Astrocyte (in vitro differentiated cells and primary cell): ENCODE results near the gene RUFY3. TPM values are rescaled to one million over a fixed set of nuclear protein-coding genes. Genes with fewer than 3 reads are reported as not detected.

Source experiments
- DNase-seq: peaks from one replicate; pipeline ENCODE4 v3.0.0-alpha.2; 2010; ENCODE audit warnings: low read depth
- FAIRE-seq: peaks from 2 replicates; lab custom pipeline; 2011; peaks lifted over from hg19 to GRCh38; lab: Jason Lieb, UNC
- H2AFZ ChIP-seq: 2 replicates; pipeline ENCODE4 v1.6.0; 2012; ENCODE audit warnings: low read depth, low read length, inconsistent platforms
- H3K27ac ChIP-seq: 2 replicates; pipeline ENCODE4 v1.5.1; 2011; ENCODE audit warnings: low read depth, low read length, inconsistent platforms
- H3K27me3 ChIP-seq: 2 replicates; pipeline ENCODE4 v1.6.0; 2011; ENCODE audit warnings: low read length, inconsistent platforms; ENCODE audit not compliant: insufficient read depth
- H3K36me3 ChIP-seq: 2 replicates; pipeline ENCODE4 v1.5.1; 2011; ENCODE audit warnings: low read length, inconsistent platforms; ENCODE audit not compliant: insufficient read depth
- H3K4me1 ChIP-seq: 2 replicates; pipeline ENCODE4 v1.5.1; 2011; ENCODE audit warnings: low read length, inconsistent platforms; ENCODE audit not compliant: insufficient read depth
- H3K4me2 ChIP-seq: 2 replicates; pipeline ENCODE4 v1.6.0; 2012; ENCODE audit warnings: low read length, inconsistent platforms
- H3K4me3 ChIP-seq: 2 replicates; pipeline ENCODE4 v1.5.1; 2011; ENCODE audit warnings: low read depth, mild to moderate bottlenecking, low read length, inconsistent platforms; ENCODE audit not compliant: insufficient read depth
- H3K79me2 ChIP-seq: 2 replicates; pipeline ENCODE4 v1.6.0; 2012; ENCODE audit warnings: mild to moderate bottlenecking, low read length, inconsistent platforms; ENCODE audit not compliant: insufficient read depth
- H3K9ac ChIP-seq: 2 replicates; pipeline ENCODE4 v1.6.0; 2012; ENCODE audit warnings: mild to moderate bottlenecking, low read length, inconsistent platforms
- H3K9me3 ChIP-seq: 2 replicates; pipeline ENCODE4 v1.5.1; 2012; ENCODE audit warnings: low read depth, mild to moderate bottlenecking, low read length, inconsistent platforms; ENCODE audit not compliant: insufficient read depth
- H4K20me1 ChIP-seq: 2 replicates; pipeline ENCODE4 v1.6.0; 2012; ENCODE audit warnings: low read length, inconsistent platforms; ENCODE audit not compliant: insufficient read depth
- H3K27ac Mint-ChIP-seq: one replicate; pipeline ENCODE4 v1.8.0; 2021; ENCODE audit warnings: mild to moderate bottlenecking, mixed read lengths; ENCODE audit not compliant: unreplicated experiment
- H3K27me3 Mint-ChIP-seq: one replicate; pipeline ENCODE4 v1.8.0; 2021; ENCODE audit warnings: low read depth, mixed read lengths; ENCODE audit not compliant: unreplicated experiment
- H3K36me3 Mint-ChIP-seq: one replicate; pipeline ENCODE4 v1.8.0; 2021; ENCODE audit warnings: low read depth, mixed read lengths; ENCODE audit not compliant: unreplicated experiment
- H3K4me1 Mint-ChIP-seq: one replicate; pipeline ENCODE4 v1.8.0; 2021; ENCODE audit warnings: low read depth, mixed read lengths; ENCODE audit not compliant: unreplicated experiment
- H3K4me3 Mint-ChIP-seq: one replicate; pipeline ENCODE4 v1.8.0; 2021; ENCODE audit warnings: mild to moderate bottlenecking, moderate library complexity, mixed read lengths; ENCODE audit not compliant: unreplicated experiment
- H3K9me3 Mint-ChIP-seq: one replicate; pipeline ENCODE4 v1.8.0; 2021; ENCODE audit warnings: mild to moderate bottlenecking, mixed read lengths; ENCODE audit not compliant: unreplicated experiment
- CTCF ChIP-seq: IDR thresholded peaks from 2 replicates; pipeline ENCODE4 v1.5.1; 2011; ENCODE audit warnings: low read depth, mild to moderate bottlenecking, inconsistent platforms, low read length, moderate library complexity; ENCODE audit not compliant: insufficient read depth
- EZH2 ChIP-seq: IDR thresholded peaks from 2 replicates; pipeline ENCODE4 v1.6.1; 2012; ENCODE audit warnings: mild to moderate bottlenecking, low read length, inconsistent platforms; ENCODE audit not compliant: insufficient read depth
- total RNA-seq: library from RNA; stranded (reverse); gene quantifications from 2 replicates; pipeline ENCODE4 v1.2.1, GENCODE V29; 2021

Gene RUFY3
- total RNA-seq, 1 donor from 2014 or later, result 57.5 TPM

- no peak overlapping the region for H3K4me3 Mint-ChIP-seq
- Histone ChIP-seq H3K4me1 (no peaks in the 10 kb centered on the region), H3K9me3 (no peaks in the 10 kb centered on the region), H3K27me3 (no peaks in the 10 kb centered on the region), H4K20me1 (peaks cover 47% of the 10 kb centered on the region), H3K36me3 (no peaks in the 10 kb centered on the region), H3K9ac (no peak overlapping the region), H3K27ac (no peak overlapping the region), H3K4me3 (no peak overlapping the region), H2AFZ (no peak overlapping the region), H3K4me2 (no peak overlapping the region), H3K79me2 (peaks cover 68% of the 10 kb centered on the region)
- TF ChIP-seq CTCF, result no peak
- TF ChIP-seq EZH2, result no peak
- H3K4me1 Mint-ChIP-seq, result no peaks in the 10 kb centered on the region
- no peak overlapping the region for H3K27ac Mint-ChIP-seq
- peaks cover 2% of the 10 kb centered on the region for H3K36me3 Mint-ChIP-seq
- FAIRE-seq (no peak), DNase-seq (no peak)
- H3K9me3 Mint-ChIP-seq, result no peaks in the 10 kb centered on the region
- H3K27me3 Mint-ChIP-seq, result no peaks in the 10 kb centered on the region
Observed at GRCh38 chr4:70752236-70752635, 30.5 kb downstream of the RUFY3 start.

- H3K79me2 ChIP-seq, result peaks cover 67% of the 10 kb centered on the region
- H2AFZ ChIP-seq, result no peak overlapping the region
- Mint-ChIP-seq H3K36me3 (peaks cover 2% of the 10 kb centered on the region), H3K4me1 (no peaks in the 10 kb centered on the region), H3K9me3 (no peaks in the 10 kb centered on the region), H3K27me3 (no peaks in the 10 kb centered on the region), H3K27ac (no peak overlapping the region), H3K4me3 (no peak overlapping the region)
- H4K20me1 ChIP-seq, result peaks cover 34% of the 10 kb centered on the region
- H3K27ac ChIP-seq, result no peak overlapping the region
- no peaks in the 10 kb centered on the region for H3K9me3 ChIP-seq
- H3K4me2 ChIP-seq, result no peak overlapping the region
- no peaks in the 10 kb centered on the region for H3K4me1 ChIP-seq
- no peak overlapping the region for H3K4me3 ChIP-seq
- H3K9ac ChIP-seq, result no peak overlapping the region
- no peaks in the 10 kb centered on the region for H3K27me3 ChIP-seq
- no peaks in the 10 kb centered on the region for H3K36me3 ChIP-seq
- no peak for FAIRE-seq
- TF ChIP-seq CTCF (no peak), EZH2 (no peak)
- DNase-seq, result no peak
Observed at GRCh38 chr4:70753630-70754029, 31.9 kb downstream of the RUFY3 start.

- H2AFZ ChIP-seq, result no peak overlapping the region
- no peaks in the 10 kb centered on the region for H3K9me3 Mint-ChIP-seq
- DNase-seq (no peak), FAIRE-seq (no peak)
- peaks cover 70% of the 10 kb centered on the region for H3K79me2 ChIP-seq
- H3K9ac ChIP-seq, result no peak overlapping the region
- H3K27me3 ChIP-seq, result no peaks in the 10 kb centered on the region
- no peak overlapping the region for H3K27ac ChIP-seq
- TF ChIP-seq CTCF (no peak), EZH2 (no peak)
- no peak overlapping the region for H3K27ac Mint-ChIP-seq
- H3K27me3 Mint-ChIP-seq, result no peaks in the 10 kb centered on the region
- H4K20me1 ChIP-seq, result peaks cover 35% of the 10 kb centered on the region
- H3K4me3 Mint-ChIP-seq, result no peak overlapping the region
- H3K4me1 Mint-ChIP-seq, result no peaks in the 10 kb centered on the region
- H3K9me3 ChIP-seq, result no peaks in the 10 kb centered on the region
- H3K4me3 ChIP-seq, result no peak overlapping the region
- peaks cover 2% of the 10 kb centered on the region for H3K36me3 Mint-ChIP-seq
- no peaks in the 10 kb centered on the region for H3K36me3 ChIP-seq
- no peak overlapping the region for H3K4me2 ChIP-seq
- no peaks in the 10 kb centered on the region for H3K4me1 ChIP-seq
Observed at GRCh38 chr4:70754470-70754869, 32.7 kb downstream of the RUFY3 start.
